Colonic mucosa (tissue), 4 donors: ENCODE results near the gene C1QTNF5. TPM values are rescaled to one million over a fixed set of nuclear protein-coding genes. Genes with fewer than 3 reads are reported as not detected.

Experiments
- DNase-seq: peaks from one replicate; pipeline ENCODE4 v3.0.0-alpha.2; 2020
- H3K27ac ChIP-seq: fragments of 200-600 bp; one replicate; pipeline ENCODE4 v1.8.0; 2021
- H3K27me3 ChIP-seq: fragments of 200-600 bp; one replicate; pipeline ENCODE4 v1.8.0; 2021
- H3K36me3 ChIP-seq: fragments of 200-600 bp; one replicate; pipeline ENCODE4 v1.8.0; 2021
- H3K4me1 ChIP-seq: fragments of 200-600 bp; one replicate; pipeline ENCODE4 v1.8.0; 2021; ENCODE audit warnings: mild to moderate bottlenecking
- H3K4me3 ChIP-seq: fragments of 200-600 bp; one replicate; pipeline ENCODE4 v1.8.0; 2021
- H3K9ac ChIP-seq, 2 donors: one replicate each; pipeline ENCODE4 v1.7.0; 2013; ENCODE audit warnings: control low read depth in 2 of 2, low read depth in 2 of 2, low read length in 2 of 2
- H3K9me3 ChIP-seq: fragments of 200-600 bp; one replicate; pipeline ENCODE4 v1.8.0; 2021
- intact Hi-C: fragments of 100-400 bp; cut with DNase I; formaldehyde crosslinking; loops from one replicate; pipeline ENCODE4 v1.14.1; 2022
- microRNA-seq: library from miRNA; unstranded; fragments of <30 nt; microRNA quantifications from one replicate; pipeline ENCODE4, GENCODE V29; 2019
- total RNA-seq, 2 donors: library from RNA; stranded (reverse); fragmentation: NEBNext Ultra II Directional in 1 of 2; extraction: Animal tissue kit (Norgen Biotek cat#: 25700) in 1 of 2; gene quantifications; one replicate each; pipeline ENCODE4 v1.2.1, GENCODE V29; 2021
- TF ChIP-seq, protein P1 (sequence below): fragments of 200-600 bp; IDR thresholded peaks from one replicate; pipeline ENCODE4 v1.8.0; 2022; ENCODE audit warnings: antibody characterized with exemption, mild to moderate bottlenecking
- donor health status: healthy.
- donor health status: DM: no; HTN: no; CAD: no.
- donor health status: DM: no; HTN: no; CAD: no.

Gene C1QTNF5
- total RNA-seq, 2 donors from 2014 or later: 5.3 to 8.7 TPM

DNA sequence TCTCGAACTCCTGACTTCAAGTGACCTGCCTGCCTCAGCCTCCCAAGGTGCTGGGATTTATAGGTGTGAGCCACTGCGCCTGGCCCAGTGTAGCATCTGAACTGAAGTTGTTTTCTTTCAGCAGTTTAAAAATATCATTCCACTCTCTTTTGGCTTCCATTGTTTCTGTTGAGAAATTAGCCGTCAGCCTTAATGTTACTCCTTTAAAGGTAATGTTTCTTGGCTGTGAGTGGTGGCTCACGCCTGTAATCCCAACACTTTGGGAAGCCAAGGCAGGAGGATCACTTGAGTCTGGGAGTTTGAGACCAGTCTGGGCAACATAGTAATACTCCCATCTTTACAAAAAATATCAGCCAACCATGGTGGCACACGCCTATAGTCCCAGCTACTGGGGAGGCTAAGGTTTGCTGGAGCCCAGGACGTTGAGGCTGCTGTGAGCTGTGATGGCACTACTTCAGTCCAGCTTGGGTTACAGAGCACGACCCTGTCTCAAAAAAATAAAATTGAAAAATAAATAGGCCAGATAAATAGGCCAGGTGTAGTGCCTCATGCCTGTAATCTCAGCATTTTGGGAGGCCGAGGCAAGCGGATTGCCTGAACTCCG is 49.7 kb downstream of the C1QTNF5 start:
- Histone ChIP-seq H3K4me1 (no peaks in the 10 kb centered on the region), H3K4me3 (no peak overlapping the region), H3K27me3 (no peaks in the 10 kb centered on the region), H3K27ac (no peak overlapping the region), H3K9ac (no peak overlapping the region), H3K9me3 (no peaks in the 10 kb centered on the region), H3K36me3 (no peaks in the 10 kb centered on the region)
- intact Hi-C loops: no loop called here
- DNase-seq: no peak
- TF ChIP-seq, protein P1, sequence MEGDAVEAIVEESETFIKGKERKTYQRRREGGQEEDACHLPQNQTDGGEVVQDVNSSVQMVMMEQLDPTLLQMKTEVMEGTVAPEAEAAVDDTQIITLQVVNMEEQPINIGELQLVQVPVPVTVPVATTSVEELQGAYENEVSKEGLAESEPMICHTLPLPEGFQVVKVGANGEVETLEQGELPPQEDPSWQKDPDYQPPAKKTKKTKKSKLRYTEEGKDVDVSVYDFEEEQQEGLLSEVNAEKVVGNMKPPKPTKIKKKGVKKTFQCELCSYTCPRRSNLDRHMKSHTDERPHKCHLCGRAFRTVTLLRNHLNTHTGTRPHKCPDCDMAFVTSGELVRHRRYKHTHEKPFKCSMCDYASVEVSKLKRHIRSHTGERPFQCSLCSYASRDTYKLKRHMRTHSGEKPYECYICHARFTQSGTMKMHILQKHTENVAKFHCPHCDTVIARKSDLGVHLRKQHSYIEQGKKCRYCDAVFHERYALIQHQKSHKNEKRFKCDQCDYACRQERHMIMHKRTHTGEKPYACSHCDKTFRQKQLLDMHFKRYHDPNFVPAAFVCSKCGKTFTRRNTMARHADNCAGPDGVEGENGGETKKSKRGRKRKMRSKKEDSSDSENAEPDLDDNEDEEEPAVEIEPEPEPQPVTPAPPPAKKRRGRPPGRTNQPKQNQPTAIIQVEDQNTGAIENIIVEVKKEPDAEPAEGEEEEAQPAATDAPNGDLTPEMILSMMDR: no peak

Small RNA genes within 50 kb of the gene (microRNA-seq; reads per million reads assigned to microRNA genes)
- not detected for gene MIR6756

Other genes with a start within 250 kb of the C1QTNF5 start
- 100 to 1,000 TPM in 1 of 2 donors, 10 to 100 TPM in 1; 39.4 to 104 TPM for gene DPAGT1, start 239.0 kb downstream of the C1QTNF5 start, total RNA-seq
- gene C2CD2L, start 233.5 kb downstream of the C1QTNF5 start, total RNA-seq: 10 to 100 TPM; 20.6 to 27.9 TPM
- 10 to 100 TPM; 31.9 to 33.3 TPM for gene HINFP, start 219.3 kb downstream of the C1QTNF5 start, total RNA-seq
- under 1 TPM; 0.05 to 0.22 TPM for gene ABCG4, start 191.8 kb downstream of the C1QTNF5 start, total RNA-seq
- 10 to 100 TPM; 16.5 to 17.1 TPM for gene NLRX1, start 172.2 kb downstream of the C1QTNF5 start, total RNA-seq
- gene NHERF4, start 155.4 kb downstream of the C1QTNF5 start, total RNA-seq: 10 to 100 TPM; 52.3 to 72.7 TPM
- 10 to 100 TPM; 10.8 to 16.4 TPM for gene CBL, start 134.5 kb downstream of the C1QTNF5 start, total RNA-seq
- gene MCAM, start 23.8 kb downstream of the C1QTNF5 start, total RNA-seq: 10 to 100 TPM in 1 of 2 donors, 1 to 10 TPM in 1; 5.4 to 36.9 TPM
- gene RNF26, start 6.4 kb downstream of the C1QTNF5 start, total RNA-seq: 10 to 100 TPM; 22.9 to 46.6 TPM
- not detected for gene MFRP, start 5.8 kb upstream of the C1QTNF5 start, total RNA-seq
- gene USP2, start 40.8 kb upstream of the C1QTNF5 start, total RNA-seq: 10 to 100 TPM in 1 of 2 donors, 1 to 10 TPM in 1; 7.9 to 11.6 TPM
- gene THY1, start 82.3 kb upstream of the C1QTNF5 start, total RNA-seq: 1 to 10 TPM; 6.6 to 6.9 TPM